Heart left ventricle (tissue), 16 donors: ENCODE results near the gene DHFR. TPM values are rescaled to one million over a fixed set of nuclear protein-coding genes. Genes with fewer than 3 reads are reported as not detected.

ENCODE experiments used
- ATAC-seq, 4 donors: fragments of 200-7000 bp; cut with Tn5 transposase; one replicate each; pipeline ENCODE4 v1.9.1; 2020 to 2022; ENCODE audit warnings: moderate library complexity in 4 of 4, mild to moderate bottlenecking in 3 of 4, moderate number of reproducible peaks in 1 of 4
- DNase-seq, 5 donors: peaks; one replicate each; pipeline ENCODE4 v3.0.0-alpha.2; 2020
- H3K27ac ChIP-seq, 12 donors: fragments of 200-600 bp; sonication (generic) in 4 of 12; one replicate each; pipeline versions ENCODE4 v1.5.0 to v1.8.0; 2016 to 2022; ENCODE audit warnings: mild to moderate bottlenecking in 2 of 12
- H3K27me3 ChIP-seq, 9 donors: fragments of 200-600 bp; sonication (generic) in 2 of 9; one replicate each; pipeline versions ENCODE4 v1.5.1 to v1.8.0; 2016 to 2022; ENCODE audit warnings: mild to moderate bottlenecking in 3 of 9
- H3K36me3 ChIP-seq, 9 donors: fragments of 200-600 bp; sonication (generic) in 2 of 9; one replicate each; pipeline versions ENCODE4 v1.5.0 to v1.8.0; 2018 to 2022; ENCODE audit warnings: mild to moderate bottlenecking in 2 of 9
- H3K4me1 ChIP-seq, 12 donors: fragments of 200-600 bp; sonication (generic) in 4 of 12; one replicate each; pipeline versions ENCODE4 v1.5.0 to v1.8.0; 2016 to 2022; ENCODE audit warnings: mild to moderate bottlenecking in 3 of 12
- H3K4me3 ChIP-seq, 12 donors: fragments of 200-600 bp; sonication (generic) in 4 of 12; one replicate each; pipeline versions ENCODE4 v1.5.0 to v1.8.0; 2017 to 2022; ENCODE audit warnings: mild to moderate bottlenecking in 9 of 12, moderate library complexity in 4 of 12
- H3K9me3 ChIP-seq, 12 donors: fragments of 200-600 bp; sonication (generic) in 4 of 12; one replicate each; pipeline versions ENCODE4 v1.5.0 to v1.8.0; 2016 to 2022; ENCODE audit warnings: mild to moderate bottlenecking in 1 of 12
- POLR2A ChIP-seq, 2 donors: fragments of 450-650 bp; IDR thresholded peaks; one replicate each; pipeline ENCODE4 v1.6.1; 2017; ENCODE audit warnings: antibody characterized with exemption in 2 of 2, mild to moderate bottlenecking in 2 of 2, moderate library complexity in 2 of 2
- WGBS, 4 donors: extraction: QIAGEN DNeasy Blood & Tissue Kit in 2 of 4; methylation state at CpG; one replicate each; pipeline versions ENCODE4 v1.1.5 to v1.1.7; 2013 to 2018; 5-methylcytosine and 5-hydroxymethylcytosine counted together
- intact Hi-C, 10 donors: fragments of 100-400 bp; cut with DNase I; formaldehyde crosslinking; loops; one replicate each; pipeline versions ENCODE4 v1.11.1 to v1.14.2; 2022
- polyA plus RNA-seq, 2 donors: library from polyadenylated mRNA; stranded (reverse); fragments of 200-250 nt; gene quantifications; one replicate each; pipeline ENCODE4 v1.2.3, GENCODE V29; 2013
- total RNA-seq, 9 donors: library from RNA; depleted of rRNA in 2 of 9; stranded (reverse); fragments of >200 nt in 2 of 9; fragmentation: NEBNext Ultra II Directional in 3 of 9; extraction: Animal tissue kit (Norgen Biotek cat#: 25700) in 3 of 9; gene quantifications; one replicate each; pipeline versions ENCODE4 v1.1.0 to v1.2.4, GENCODE V29; 2016 to 2023
- TF ChIP-seq, protein P1 (sequence below), 12 donors: fragments of 200-600 bp; sonication (generic) in 4 of 12; IDR thresholded peaks; one replicate each; pipeline versions ENCODE4 v1.5.0 to v1.8.0; 2018 to 2022; ENCODE audit warnings: antibody characterized with exemption in 12 of 12, mild to moderate bottlenecking in 5 of 12
- donor health status: ischemic (EF 13 %, LVEDD 7.1; RV severe dilation, severe dysfunction).
- donor health status: healthy with polysubstance abuse.
- donor health status: DM: no; HTN: yes; CAD: no.
- donor health status: DM: no; HTN: no; CAD: no.
- donor health status: ischemic (EF 25% LVEDD 6.9; RV normal size, moderate dysfunction).
- donor health status: ischemic (EF 25% LVEDD 5.7; RV mildly dilated, moderate dysfunction).
- donor health status: healthy.
- donor health status: DM: yes; HTN: yes; CAD: no.
- donor health status: ischemic (EF 35%, LVEDD 5.7; RV mildly dilated, moderate dysfunction).
- donor health status: nonischemic (EF 11% LVEDD 7.7; RV severe dilation, severe dysfunction).
- donor health status: DM: yes; HTN: yes; CAD: no.
- donor health status: PGD.
- donor health status: ischemic (EF 29% LVEDD 5.4; RV normal size, mild dysfunction).
- donor health status: nonischemic (EF 23%, LVEDD 6.1; RV moderate dilation, normal function).

DHFR gene
- total and polyA plus RNA-seq, 11 donors, result 1.6 to 18.9 (median 9.6) TPM

DNA sequence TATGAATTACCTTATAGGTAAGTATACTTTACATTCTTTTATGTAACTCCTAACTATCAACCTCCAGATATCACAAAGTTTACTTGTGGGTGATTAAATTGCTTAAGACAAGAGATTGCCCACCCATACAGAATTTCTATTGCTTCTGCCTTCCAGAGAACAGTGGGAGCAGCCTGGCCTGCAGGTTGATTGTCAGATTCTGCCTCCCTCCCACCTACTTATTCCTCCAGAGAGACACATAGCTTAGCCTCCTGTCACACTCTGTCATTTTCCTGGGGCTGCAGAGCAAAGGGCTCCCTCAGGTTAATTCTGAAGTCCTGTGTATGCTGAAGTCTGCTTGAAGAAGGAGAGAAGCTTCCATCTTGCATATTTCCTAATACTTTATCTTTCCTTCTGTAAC is 48.5 kb upstream of the DHFR start:
- H3K4me3 ChIP-seq, result no peak overlapping the region
- TF ChIP-seq POLR2A (IDR thresholded peaks at IDR 0.05), result no peak
- TF ChIP-seq, protein P1, sequence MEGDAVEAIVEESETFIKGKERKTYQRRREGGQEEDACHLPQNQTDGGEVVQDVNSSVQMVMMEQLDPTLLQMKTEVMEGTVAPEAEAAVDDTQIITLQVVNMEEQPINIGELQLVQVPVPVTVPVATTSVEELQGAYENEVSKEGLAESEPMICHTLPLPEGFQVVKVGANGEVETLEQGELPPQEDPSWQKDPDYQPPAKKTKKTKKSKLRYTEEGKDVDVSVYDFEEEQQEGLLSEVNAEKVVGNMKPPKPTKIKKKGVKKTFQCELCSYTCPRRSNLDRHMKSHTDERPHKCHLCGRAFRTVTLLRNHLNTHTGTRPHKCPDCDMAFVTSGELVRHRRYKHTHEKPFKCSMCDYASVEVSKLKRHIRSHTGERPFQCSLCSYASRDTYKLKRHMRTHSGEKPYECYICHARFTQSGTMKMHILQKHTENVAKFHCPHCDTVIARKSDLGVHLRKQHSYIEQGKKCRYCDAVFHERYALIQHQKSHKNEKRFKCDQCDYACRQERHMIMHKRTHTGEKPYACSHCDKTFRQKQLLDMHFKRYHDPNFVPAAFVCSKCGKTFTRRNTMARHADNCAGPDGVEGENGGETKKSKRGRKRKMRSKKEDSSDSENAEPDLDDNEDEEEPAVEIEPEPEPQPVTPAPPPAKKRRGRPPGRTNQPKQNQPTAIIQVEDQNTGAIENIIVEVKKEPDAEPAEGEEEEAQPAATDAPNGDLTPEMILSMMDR (IDR thresholded peaks at IDR 0.05), result no peak
- no peak overlapping the region for H3K27ac ChIP-seq
- no peak for DNase-seq
- H3K9me3 ChIP-seq, result no peaks in the 10 kb centered on the region
- ATAC-seq, result no peak
- no peaks in the 10 kb centered on the region for H3K27me3 ChIP-seq
- intact Hi-C loops, result loop anchor here in 2 of 10 donors (10.0 kb wide), 2 partner anchors 492 to 602 kb away; partner anchors contain the start of gene ZCCHC9 (in 1 of the 2)
- H3K4me1 ChIP-seq, result peaks cover 0 to 11% (median 2%) of the 10 kb centered on the region in 12 donors
- peaks cover 0 to 14% (median 7%) of the 10 kb centered on the region in 9 donors for H3K36me3 ChIP-seq

DNA sequence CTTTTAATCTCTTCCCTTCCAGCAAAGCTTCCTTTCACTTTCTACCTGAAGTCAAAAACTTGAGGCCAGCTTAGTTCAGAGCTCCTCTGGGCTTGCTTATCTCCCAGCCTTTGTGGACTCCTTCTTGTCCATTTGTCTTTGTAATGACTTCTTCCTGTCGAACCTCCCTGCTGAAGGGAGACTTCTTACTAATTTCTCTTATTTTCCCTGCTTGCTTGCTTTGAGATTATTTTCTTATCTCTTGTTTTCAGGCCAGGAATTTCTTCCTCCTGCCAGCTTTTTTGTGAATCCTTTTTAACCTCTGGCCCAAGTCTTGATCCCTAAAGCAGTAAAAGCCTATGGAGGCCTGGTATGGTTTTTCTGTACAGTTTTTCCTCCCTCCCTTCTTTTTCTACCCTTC is 46.8 kb upstream of the DHFR start:
- no peaks in the 10 kb centered on the region for H3K27me3 ChIP-seq
- H3K9me3 ChIP-seq, result no peaks in the 10 kb centered on the region
- H3K4me3 ChIP-seq, result no peak overlapping the region
- TF ChIP-seq, protein P1 (IDR thresholded peaks at IDR 0.05), result no peak
- no peak for TF ChIP-seq POLR2A (IDR thresholded peaks at IDR 0.05)
- peaks cover 0 to 23% (median 11%) of the 10 kb centered on the region in 9 donors for H3K36me3 ChIP-seq
- intact Hi-C loops, result loop anchor here in 2 of 10 donors (10.0 kb wide), 2 partner anchors 493 to 603 kb away; partner anchors contain the start of gene ZCCHC9 (in 1 of the 2)
- no peak overlapping the region for H3K27ac ChIP-seq
- H3K4me1 ChIP-seq, result peaks cover 0 to 6% (median 0%) of the 10 kb centered on the region in 12 donors
- DNase-seq (no peak), ATAC-seq (no peak)
- 42 to 60% (median 52%) methylated on average over 1 of the region's 1 CpG for WGBS, 4 donors

DNA sequence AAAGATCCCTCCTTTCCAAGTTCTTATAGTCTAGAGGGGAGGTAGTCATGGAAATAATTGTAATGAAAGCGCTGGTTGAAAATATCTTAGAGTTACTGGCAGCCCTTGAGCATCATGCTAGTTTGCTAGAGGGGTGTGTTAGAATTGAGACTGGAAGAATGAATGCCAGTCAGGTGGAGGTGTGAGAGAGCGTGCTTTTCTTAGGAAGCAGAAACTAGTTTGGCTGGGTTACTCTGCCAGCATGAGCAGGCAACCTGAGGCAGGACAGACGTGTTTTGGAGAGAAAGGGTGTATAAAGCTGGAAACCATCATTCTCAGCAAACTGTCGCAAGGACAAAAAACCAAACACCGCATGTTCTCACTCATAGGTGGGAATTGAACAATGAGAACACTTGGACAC is 43.6 kb upstream of the DHFR start:
- H3K36me3 ChIP-seq, result peaks cover 0 to 23% (median 11%) of the 10 kb centered on the region in 9 donors
- WGBS, 4 donors, result 77 to 87% (median 81%) methylated on average over 5 of the region's 5 CpGs
- intact Hi-C loops, result no loop called here
- DNase-seq (no peak), ATAC-seq (no peak)
- H3K27ac ChIP-seq, result no peak overlapping the region
- peaks cover 0 to 3% (median 0%) of the 10 kb centered on the region in 12 donors for H3K4me1 ChIP-seq
- TF ChIP-seq POLR2A (IDR thresholded peaks at IDR 0.05), result no peak
- TF ChIP-seq, protein P1 (IDR thresholded peaks at IDR 0.05), result no peak
- H3K9me3 ChIP-seq, result no peaks in the 10 kb centered on the region
- H3K4me3 ChIP-seq, result no peak overlapping the region
- H3K27me3 ChIP-seq, result no peaks in the 10 kb centered on the region

DNA sequence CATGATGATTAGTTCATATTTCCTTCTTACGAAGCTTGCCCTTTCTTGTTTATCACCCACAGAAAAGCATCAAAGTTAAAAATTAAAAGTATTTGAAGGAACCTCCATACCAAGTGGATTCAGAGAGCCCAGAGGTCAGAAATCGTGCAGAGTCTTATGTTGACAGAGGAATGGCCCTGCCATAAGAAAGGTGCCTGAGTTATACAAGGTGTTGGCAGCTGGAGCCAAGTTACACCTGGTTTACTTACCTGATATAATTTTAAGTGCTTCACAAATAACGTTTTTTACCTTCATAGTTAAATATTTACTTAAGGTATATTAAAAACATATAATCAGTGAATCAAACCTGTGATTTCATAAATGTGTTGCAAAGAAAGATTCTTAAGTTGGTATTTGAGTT is 42.3 kb upstream of the DHFR start:
- no peak overlapping the region for H3K27ac ChIP-seq
- H3K27me3 ChIP-seq, result no peaks in the 10 kb centered on the region
- no peak overlapping the region for H3K4me3 ChIP-seq
- intact Hi-C loops, result loop anchor here in 1 of 10 donors (2.0 kb wide), 1 partner anchor 78 kb away; no protein-coding TSS in a partner anchor
- no peaks in the 10 kb centered on the region for H3K9me3 ChIP-seq
- ATAC-seq (no peak), DNase-seq (no peak)
- 84 to 92% (median 90%) methylated on average over 3 of the region's 3 CpGs for WGBS, 4 donors
- H3K4me1 ChIP-seq, result peaks cover 0 to 3% (median 0%) of the 10 kb centered on the region in 12 donors
- no peak for TF ChIP-seq POLR2A (IDR thresholded peaks at IDR 0.05)
- TF ChIP-seq, protein P1 (IDR thresholded peaks at IDR 0.05), result no peak
- peaks cover 0 to 19% (median 1%) of the 10 kb centered on the region in 9 donors for H3K36me3 ChIP-seq
